Measurements from ENCODE around the gene OGA.

OGA gene

DNA sequence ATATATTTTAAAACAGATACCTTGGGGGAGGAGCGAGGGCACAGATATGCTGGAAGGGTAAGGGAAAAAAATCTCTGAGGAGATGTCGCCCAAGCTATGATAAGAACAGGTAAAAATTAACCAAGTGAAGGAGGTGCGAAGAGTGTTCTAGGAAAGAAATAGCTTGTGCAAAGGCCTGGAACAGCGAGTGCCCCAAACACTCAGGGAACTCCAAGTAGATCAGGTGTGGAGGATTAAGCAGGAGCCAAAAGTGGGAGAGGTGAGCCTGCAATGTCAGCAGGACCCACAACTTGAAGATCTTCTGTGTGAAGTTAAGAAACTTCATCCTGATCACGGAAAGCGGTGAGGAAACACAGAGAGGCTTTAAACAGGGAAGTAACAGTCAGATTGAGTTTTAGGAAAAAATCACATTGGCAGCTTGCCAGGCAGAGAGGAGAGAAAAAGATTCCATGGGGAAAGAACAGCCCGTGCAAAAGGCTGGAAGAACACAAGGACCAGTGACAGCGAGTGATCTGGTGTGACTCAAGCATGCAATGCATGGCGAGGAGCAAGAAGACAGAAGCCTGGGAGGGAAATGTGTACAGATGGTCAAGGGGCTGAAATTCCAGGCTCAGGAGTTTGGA is 73.1 kb downstream of the OGA start:
- no peak for ATAC-seq
- TF ChIP-seq ISL1 (CRISPR knock-in tag; IDR thresholded peaks at IDR 0.05) (no peak), ZNF70 (CRISPR knock-in tag; IDR thresholded peaks at IDR 0.05) (no peak), TOX (CRISPR knock-in tag; IDR thresholded peaks at IDR 0.05; ENCODE audit: borderline replicate concordance) (no peak), CSDC2 (CRISPR knock-in tag; IDR thresholded peaks at IDR 0.05) (no peak), TCF4 (CRISPR knock-in tag; IDR thresholded peaks at IDR 0.05; ENCODE audit: borderline replicate concordance) (no peak), ARNTL (CRISPR knock-in tag; IDR thresholded peaks at IDR 0.05; ENCODE audit: borderline replicate concordance, low read depth) (no peak), PPARA (CRISPR knock-in tag; IDR thresholded peaks at IDR 0.05; ENCODE audit: borderline replicate concordance) (no peak), ESRRG (CRISPR knock-in tag; IDR thresholded peaks at IDR 0.05) (no peak)
- TF ChIP-seq, protein P1, sequence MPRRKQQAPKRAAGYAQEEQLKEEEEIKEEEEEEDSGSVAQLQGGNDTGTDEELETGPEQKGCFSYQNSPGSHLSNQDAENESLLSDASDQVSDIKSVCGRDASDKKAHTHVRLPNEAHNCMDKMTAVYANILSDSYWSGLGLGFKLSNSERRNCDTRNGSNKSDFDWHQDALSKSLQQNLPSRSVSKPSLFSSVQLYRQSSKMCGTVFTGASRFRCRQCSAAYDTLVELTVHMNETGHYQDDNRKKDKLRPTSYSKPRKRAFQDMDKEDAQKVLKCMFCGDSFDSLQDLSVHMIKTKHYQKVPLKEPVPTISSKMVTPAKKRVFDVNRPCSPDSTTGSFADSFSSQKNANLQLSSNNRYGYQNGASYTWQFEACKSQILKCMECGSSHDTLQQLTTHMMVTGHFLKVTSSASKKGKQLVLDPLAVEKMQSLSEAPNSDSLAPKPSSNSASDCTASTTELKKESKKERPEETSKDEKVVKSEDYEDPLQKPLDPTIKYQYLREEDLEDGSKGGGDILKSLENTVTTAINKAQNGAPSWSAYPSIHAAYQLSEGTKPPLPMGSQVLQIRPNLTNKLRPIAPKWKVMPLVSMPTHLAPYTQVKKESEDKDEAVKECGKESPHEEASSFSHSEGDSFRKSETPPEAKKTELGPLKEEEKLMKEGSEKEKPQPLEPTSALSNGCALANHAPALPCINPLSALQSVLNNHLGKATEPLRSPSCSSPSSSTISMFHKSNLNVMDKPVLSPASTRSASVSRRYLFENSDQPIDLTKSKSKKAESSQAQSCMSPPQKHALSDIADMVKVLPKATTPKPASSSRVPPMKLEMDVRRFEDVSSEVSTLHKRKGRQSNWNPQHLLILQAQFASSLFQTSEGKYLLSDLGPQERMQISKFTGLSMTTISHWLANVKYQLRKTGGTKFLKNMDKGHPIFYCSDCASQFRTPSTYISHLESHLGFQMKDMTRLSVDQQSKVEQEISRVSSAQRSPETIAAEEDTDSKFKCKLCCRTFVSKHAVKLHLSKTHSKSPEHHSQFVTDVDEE (CRISPR knock-in tag; IDR thresholded peaks at IDR 0.05) = no peak
- TF ChIP-seq, protein P2, sequence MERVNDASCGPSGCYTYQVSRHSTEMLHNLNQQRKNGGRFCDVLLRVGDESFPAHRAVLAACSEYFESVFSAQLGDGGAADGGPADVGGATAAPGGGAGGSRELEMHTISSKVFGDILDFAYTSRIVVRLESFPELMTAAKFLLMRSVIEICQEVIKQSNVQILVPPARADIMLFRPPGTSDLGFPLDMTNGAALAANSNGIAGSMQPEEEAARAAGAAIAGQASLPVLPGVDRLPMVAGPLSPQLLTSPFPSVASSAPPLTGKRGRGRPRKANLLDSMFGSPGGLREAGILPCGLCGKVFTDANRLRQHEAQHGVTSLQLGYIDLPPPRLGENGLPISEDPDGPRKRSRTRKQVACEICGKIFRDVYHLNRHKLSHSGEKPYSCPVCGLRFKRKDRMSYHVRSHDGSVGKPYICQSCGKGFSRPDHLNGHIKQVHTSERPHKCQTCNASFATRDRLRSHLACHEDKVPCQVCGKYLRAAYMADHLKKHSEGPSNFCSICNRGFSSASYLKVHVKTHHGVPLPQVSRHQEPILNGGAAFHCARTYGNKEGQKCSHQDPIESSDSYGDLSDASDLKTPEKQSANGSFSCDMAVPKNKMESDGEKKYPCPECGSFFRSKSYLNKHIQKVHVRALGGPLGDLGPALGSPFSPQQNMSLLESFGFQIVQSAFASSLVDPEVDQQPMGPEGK (CRISPR knock-in tag; IDR thresholded peaks at IDR 0.05; ENCODE audit: borderline replicate concordance) = no peak
- TF ChIP-seq, protein P3, sequence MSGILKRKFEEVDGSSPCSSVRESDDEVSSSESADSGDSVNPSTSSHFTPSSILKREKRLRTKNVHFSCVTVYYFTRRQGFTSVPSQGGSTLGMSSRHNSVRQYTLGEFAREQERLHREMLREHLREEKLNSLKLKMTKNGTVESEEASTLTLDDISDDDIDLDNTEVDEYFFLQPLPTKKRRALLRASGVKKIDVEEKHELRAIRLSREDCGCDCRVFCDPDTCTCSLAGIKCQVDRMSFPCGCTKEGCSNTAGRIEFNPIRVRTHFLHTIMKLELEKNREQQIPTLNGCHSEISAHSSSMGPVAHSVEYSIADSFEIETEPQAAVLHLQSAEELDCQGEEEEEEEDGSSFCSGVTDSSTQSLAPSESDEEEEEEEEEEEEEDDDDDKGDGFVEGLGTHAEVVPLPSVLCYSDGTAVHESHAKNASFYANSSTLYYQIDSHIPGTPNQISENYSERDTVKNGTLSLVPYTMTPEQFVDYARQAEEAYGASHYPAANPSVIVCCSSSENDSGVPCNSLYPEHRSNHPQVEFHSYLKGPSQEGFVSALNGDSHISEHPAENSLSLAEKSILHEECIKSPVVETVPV (CRISPR knock-in tag; IDR thresholded peaks at IDR 0.05) = no peak
- TF ChIP-seq, protein P4, sequence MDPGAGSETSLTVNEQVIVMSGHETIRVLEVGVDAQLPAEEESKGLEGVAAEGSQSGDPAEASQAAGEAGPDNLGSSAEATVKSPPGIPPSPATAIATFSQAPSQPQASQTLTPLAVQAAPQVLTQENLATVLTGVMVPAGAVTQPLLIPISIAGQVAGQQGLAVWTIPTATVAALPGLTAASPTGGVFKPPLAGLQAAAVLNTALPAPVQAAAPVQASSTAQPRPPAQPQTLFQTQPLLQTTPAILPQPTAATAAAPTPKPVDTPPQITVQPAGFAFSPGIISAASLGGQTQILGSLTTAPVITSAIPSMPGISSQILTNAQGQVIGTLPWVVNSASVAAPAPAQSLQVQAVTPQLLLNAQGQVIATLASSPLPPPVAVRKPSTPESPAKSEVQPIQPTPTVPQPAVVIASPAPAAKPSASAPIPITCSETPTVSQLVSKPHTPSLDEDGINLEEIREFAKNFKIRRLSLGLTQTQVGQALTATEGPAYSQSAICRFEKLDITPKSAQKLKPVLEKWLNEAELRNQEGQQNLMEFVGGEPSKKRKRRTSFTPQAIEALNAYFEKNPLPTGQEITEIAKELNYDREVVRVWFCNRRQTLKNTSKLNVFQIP (CRISPR knock-in tag; IDR thresholded peaks at IDR 0.05; ENCODE audit: borderline replicate concordance, low read depth) = no peak

DNA sequence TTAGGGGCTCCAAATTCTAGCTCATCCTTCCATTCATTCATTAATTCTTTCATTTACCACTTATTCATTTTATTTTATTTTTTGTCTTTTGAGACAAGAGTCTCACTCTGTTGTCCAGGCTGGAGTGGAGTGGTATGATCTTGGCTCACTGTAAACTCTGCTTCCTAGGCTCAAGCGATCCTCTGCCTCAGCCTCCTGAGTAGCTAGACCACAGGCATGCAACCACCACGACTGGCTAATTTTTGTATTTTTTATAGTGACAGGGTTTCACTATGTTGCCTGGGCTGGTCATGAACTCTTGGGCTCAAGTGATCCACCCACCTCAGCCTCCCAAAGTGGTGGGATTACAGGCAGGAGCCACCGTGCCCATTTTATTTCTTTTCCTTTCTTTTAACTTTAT is 74.0 kb downstream of the OGA start:
- ATAC-seq = no peak
- TF ChIP-seq, protein P5, sequence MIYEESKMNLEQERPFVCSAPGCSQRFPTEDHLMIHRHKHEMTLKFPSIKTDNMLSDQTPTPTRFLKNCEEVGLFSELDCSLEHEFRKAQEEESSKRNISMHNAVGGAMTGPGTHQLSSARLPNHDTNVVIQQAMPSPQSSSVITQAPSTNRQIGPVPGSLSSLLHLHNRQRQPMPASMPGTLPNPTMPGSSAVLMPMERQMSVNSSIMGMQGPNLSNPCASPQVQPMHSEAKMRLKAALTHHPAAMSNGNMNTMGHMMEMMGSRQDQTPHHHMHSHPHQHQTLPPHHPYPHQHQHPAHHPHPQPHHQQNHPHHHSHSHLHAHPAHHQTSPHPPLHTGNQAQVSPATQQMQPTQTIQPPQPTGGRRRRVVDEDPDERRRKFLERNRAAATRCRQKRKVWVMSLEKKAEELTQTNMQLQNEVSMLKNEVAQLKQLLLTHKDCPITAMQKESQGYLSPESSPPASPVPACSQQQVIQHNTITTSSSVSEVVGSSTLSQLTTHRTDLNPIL (CRISPR knock-in tag; IDR thresholded peaks at IDR 0.05; ENCODE audit: low read depth) = no peak
- TF ChIP-seq ZC3H10 (CRISPR knock-in tag; IDR thresholded peaks at IDR 0.05) = no peak
- TF ChIP-seq, protein P1 (CRISPR knock-in tag; IDR thresholded peaks at IDR 0.05) = no peak
- TF ChIP-seq, protein P2 (CRISPR knock-in tag; IDR thresholded peaks at IDR 0.05; ENCODE audit: borderline replicate concordance) = no peak
- TF ChIP-seq ARNTL (CRISPR knock-in tag; IDR thresholded peaks at IDR 0.05; ENCODE audit: borderline replicate concordance, low read depth) = no peak
- TF ChIP-seq ZNF8 (CRISPR knock-in tag; IDR thresholded peaks at IDR 0.05) = no peak
- TF ChIP-seq, protein P3 (CRISPR knock-in tag; IDR thresholded peaks at IDR 0.05) = no peak
- no peak for TF ChIP-seq ISL1 (CRISPR knock-in tag; IDR thresholded peaks at IDR 0.05)
- no peak for TF ChIP-seq RARB (CRISPR knock-in tag; IDR thresholded peaks at IDR 0.05)
- no peak for TF ChIP-seq PPARA (CRISPR knock-in tag; IDR thresholded peaks at IDR 0.05; ENCODE audit: borderline replicate concordance)
- TF ChIP-seq, protein P4 (CRISPR knock-in tag; IDR thresholded peaks at IDR 0.05; ENCODE audit: borderline replicate concordance, low read depth) = no peak
- no peak for TF ChIP-seq TCF4 (CRISPR knock-in tag; IDR thresholded peaks at IDR 0.05; ENCODE audit: borderline replicate concordance)
- TF ChIP-seq ESRRG (CRISPR knock-in tag; IDR thresholded peaks at IDR 0.05) = no peak
- no peak for TF ChIP-seq ZFP30 (CRISPR knock-in tag; IDR thresholded peaks at IDR 0.05)
- TF ChIP-seq CSDC2 (CRISPR knock-in tag; IDR thresholded peaks at IDR 0.05) = no peak
- no peak for TF ChIP-seq ZFP3 (CRISPR knock-in tag; IDR thresholded peaks at IDR 0.05)
- no peak for TF ChIP-seq TOX (CRISPR knock-in tag; IDR thresholded peaks at IDR 0.05; ENCODE audit: borderline replicate concordance)
- TF ChIP-seq GLIS3 (CRISPR knock-in tag; IDR thresholded peaks at IDR 0.05) = no peak
